GM12878 (cell line): ENCODE results near the gene JPT1. TPM values are rescaled to one million over a fixed set of nuclear protein-coding genes. Genes with fewer than 3 reads are reported as not detected.
A peak's percentile ranks its signal among the peaks of the same experiment; 100 is the strongest.

Source experiments
- CREM ChIP-seq: IDR thresholded peaks from 2 replicates; pipeline ENCODE4 v1.6.1; 2014; ENCODE audit warnings: antibody characterized with exemption, low read depth
- DPF2 ChIP-seq: fragments of 450-650 bp; IDR thresholded peaks from 2 replicates; pipeline ENCODE4 v1.6.1; 2017; ENCODE audit warnings: mild to moderate bottlenecking
- GATAD2B ChIP-seq: fragments of 450-650 bp; conservative IDR thresholded peaks from 2 replicates; pipeline ENCODE4 v1.6.1; 2017; ENCODE audit warnings: low read depth, mild to moderate bottlenecking, moderate library complexity
- IKZF2 ChIP-seq, 2 experiments: fragments of 450-650 bp; IDR thresholded peaks; 2 replicates each; pipeline ENCODE4 v1.6.1; 2017; ENCODE audit warnings: mild to moderate bottlenecking in 2 of 2, moderate library complexity in 2 of 2
- LARP7 ChIP-seq: fragments of 450-650 bp; IDR thresholded peaks from 2 replicates; pipeline ENCODE4 v1.6.1; 2017; ENCODE audit warnings: mild to moderate bottlenecking
- MTA2 ChIP-seq: fragments of 450-650 bp; IDR thresholded peaks from 2 replicates; pipeline ENCODE4 v1.6.1; 2016; ENCODE audit warnings: low read depth, mild to moderate bottlenecking, moderate library complexity
- MXI1 ChIP-seq: fragments of 150-350 bp; IDR thresholded peaks from 2 replicates; pipeline ENCODE4 v1.6.1; 2011; ENCODE audit warnings: low read depth, mild to moderate bottlenecking, inconsistent platforms, low read length, improper control_type of control experiment
- NR2F1 ChIP-seq: fragments of 450-650 bp; conservative IDR thresholded peaks from 2 replicates; pipeline ENCODE4 v1.6.1; 2017; ENCODE audit warnings: mild to moderate bottlenecking
- POLR2AphosphoS2 ChIP-seq: IDR thresholded peaks from 2 replicates; pipeline ENCODE4 v1.6.1; 2011; ENCODE audit warnings: low read depth, mild to moderate bottlenecking, low read length, improper control_type of control experiment, moderate library complexity
- POLR2AphosphoS5 ChIP-seq: IDR thresholded peaks from 2 replicates; pipeline ENCODE4 v1.6.1; 2011; ENCODE audit warnings: mild to moderate bottlenecking, low read length, inconsistent platforms
- RB1 ChIP-seq: fragments of 450-650 bp; formaldehyde crosslinking; IDR thresholded peaks from 2 replicates; pipeline ENCODE4 v1.6.1; 2017; ENCODE audit warnings: mild to moderate bottlenecking, borderline replicate concordance
- RUNX3 ChIP-seq: IDR thresholded peaks from 2 replicates; pipeline ENCODE4 v1.6.1; 2012; ENCODE audit warnings: low read length, inconsistent platforms
- SMARCA5 ChIP-seq: fragments of 450-650 bp; IDR thresholded peaks from 2 replicates; pipeline ENCODE4 v1.6.1; 2017; ENCODE audit warnings: mild to moderate bottlenecking
- SRF ChIP-seq, 2 experiments: IDR thresholded peaks; 2 replicates each; pipeline ENCODE4 v1.6.1; 2011; ENCODE audit warnings: low read depth in 2 of 2, low read length in 2 of 2, mild to moderate bottlenecking in 1 of 2, moderate library complexity in 1 of 2
- TCF12 ChIP-seq: IDR thresholded peaks from 2 replicates; pipeline ENCODE4 v1.6.1; 2011; ENCODE audit warnings: low read depth, mild to moderate bottlenecking, low read length
- TCF3 ChIP-seq: IDR thresholded peaks from 2 replicates; pipeline ENCODE4 v1.6.1; 2012; ENCODE audit warnings: low read depth, mild to moderate bottlenecking, low read length, borderline replicate concordance; ENCODE audit not compliant: insufficient read depth
- polyA plus RNA-seq, 11 experiments: library from polyadenylated mRNA; depleted of rRNA in 4 of 11; unstranded in 6 of 11; stranded (reverse) in 5 of 11; fragments of >200 nt; fragmentation: Nextera tagmentation in 4 of 11; fragmentation: Illumina TruSeq in 1 of 11; extraction: Ambion mirVana in 4 of 11; extraction: Trizol in 1 of 11; gene quantifications; 1 replicate in 1 of 11; 2 replicates in 10 of 11; pipeline versions ENCODE4 v1.2.1 to v1.2.3, GENCODE V29; 2011 to 2016; ENCODE audit warnings: inconsistent platforms in 2 of 11, missing spikeins in 2 of 11, low read depth in 1 of 11
- total RNA-seq, 4 experiments: library from RNA; depleted of rRNA in 3 of 4; stranded (reverse); fragments of >200 nt in 3 of 4; fragmentation: Illumina TruSeq in 1 of 4; extraction: Trizol in 1 of 4; gene quantifications; 2 replicates each; pipeline versions ENCODE4 v1.2.1 to v1.2.3, GENCODE V29; 2013 to 2021
- TF ChIP-seq, protein P1 (sequence below): fragments of 450-650 bp; IDR thresholded peaks from 2 replicates; pipeline ENCODE4 v1.6.1; 2017; ENCODE audit warnings: low read depth, mild to moderate bottlenecking, moderate library complexity
- TF ChIP-seq, protein P2 (sequence below): fragments of 450-650 bp; formaldehyde crosslinking; IDR thresholded peaks from 2 replicates; pipeline ENCODE4 v1.4.0; 2020; ENCODE audit warnings: mild to moderate bottlenecking, moderate library complexity
- TF ChIP-seq, protein P3 (sequence below): IDR thresholded peaks from 2 replicates; pipeline ENCODE4 v1.6.1; 2011; ENCODE audit warnings: low read depth, low read length, improper control_type of control experiment, borderline replicate concordance

The JPT1 gene
- total and polyA plus RNA-seq, 10 of the 15 experiments (the other 5 are each of a cell fraction or from before 2014, with no cell fraction given) = 79.7 to 651 (median 323) TPM

DNA sequence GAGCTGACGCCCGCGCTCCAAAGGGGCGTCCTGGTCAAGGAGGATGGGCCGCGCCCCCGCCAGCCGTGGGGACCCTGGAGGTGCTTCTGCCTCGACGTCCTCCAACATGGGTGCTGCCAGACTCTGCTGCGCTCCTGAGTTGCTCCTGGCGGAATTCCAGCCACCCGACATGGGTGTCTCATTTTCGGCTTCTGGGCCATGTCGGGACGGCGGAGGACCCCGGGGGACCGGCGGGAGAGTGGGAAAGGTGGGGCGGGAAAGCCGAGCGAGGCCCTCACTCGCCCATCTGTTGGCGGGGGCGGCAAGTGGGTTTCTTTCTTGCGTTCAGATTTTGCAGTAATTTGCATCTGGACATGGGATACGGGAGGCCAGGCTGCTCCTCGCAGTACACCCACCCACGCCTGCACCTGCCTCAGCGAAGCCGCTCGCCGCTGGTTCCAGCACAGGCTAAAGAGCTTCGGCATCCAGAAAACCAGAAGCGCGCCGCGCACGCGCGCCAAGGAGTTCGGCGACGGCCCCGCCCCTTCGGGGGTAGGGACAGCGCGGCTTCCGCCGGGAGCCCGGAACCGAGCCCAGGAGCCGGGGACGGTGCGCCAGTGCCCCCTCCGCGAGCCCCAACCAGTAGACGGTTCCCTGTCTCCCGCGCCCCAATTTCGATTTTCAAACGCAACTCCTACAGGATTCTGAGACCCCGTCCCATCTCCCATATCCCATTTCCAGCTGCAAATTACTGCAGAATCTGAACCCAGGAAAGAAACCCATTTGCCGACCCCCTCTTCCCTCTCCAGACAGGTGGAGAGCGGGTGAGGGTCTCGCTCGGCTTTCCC is 44.7 kb downstream of the JPT1 start, which contains the start of gene ARMC7 (continued):
- TF ChIP-seq, protein P1, sequence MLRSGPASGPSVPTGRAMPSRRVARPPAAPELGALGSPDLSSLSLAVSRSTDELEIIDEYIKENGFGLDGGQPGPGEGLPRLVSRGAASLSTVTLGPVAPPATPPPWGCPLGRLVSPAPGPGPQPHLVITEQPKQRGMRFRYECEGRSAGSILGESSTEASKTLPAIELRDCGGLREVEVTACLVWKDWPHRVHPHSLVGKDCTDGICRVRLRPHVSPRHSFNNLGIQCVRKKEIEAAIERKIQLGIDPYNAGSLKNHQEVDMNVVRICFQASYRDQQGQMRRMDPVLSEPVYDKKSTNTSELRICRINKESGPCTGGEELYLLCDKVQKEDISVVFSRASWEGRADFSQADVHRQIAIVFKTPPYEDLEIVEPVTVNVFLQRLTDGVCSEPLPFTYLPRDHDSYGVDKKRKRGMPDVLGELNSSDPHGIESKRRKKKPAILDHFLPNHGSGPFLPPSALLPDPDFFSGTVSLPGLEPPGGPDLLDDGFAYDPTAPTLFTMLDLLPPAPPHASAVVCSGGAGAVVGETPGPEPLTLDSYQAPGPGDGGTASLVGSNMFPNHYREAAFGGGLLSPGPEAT = 0 out of 2 replicates have a peak, but pooled peaks have one; percentile 44
- 0 out of 2 replicates have a peak, but pooled peaks have one; percentile 17 for TF ChIP-seq MTA2
- TF ChIP-seq LARP7 = peak; percentile 67; the same call in 1 of the 2 replicates
- TF ChIP-seq, protein P2, sequence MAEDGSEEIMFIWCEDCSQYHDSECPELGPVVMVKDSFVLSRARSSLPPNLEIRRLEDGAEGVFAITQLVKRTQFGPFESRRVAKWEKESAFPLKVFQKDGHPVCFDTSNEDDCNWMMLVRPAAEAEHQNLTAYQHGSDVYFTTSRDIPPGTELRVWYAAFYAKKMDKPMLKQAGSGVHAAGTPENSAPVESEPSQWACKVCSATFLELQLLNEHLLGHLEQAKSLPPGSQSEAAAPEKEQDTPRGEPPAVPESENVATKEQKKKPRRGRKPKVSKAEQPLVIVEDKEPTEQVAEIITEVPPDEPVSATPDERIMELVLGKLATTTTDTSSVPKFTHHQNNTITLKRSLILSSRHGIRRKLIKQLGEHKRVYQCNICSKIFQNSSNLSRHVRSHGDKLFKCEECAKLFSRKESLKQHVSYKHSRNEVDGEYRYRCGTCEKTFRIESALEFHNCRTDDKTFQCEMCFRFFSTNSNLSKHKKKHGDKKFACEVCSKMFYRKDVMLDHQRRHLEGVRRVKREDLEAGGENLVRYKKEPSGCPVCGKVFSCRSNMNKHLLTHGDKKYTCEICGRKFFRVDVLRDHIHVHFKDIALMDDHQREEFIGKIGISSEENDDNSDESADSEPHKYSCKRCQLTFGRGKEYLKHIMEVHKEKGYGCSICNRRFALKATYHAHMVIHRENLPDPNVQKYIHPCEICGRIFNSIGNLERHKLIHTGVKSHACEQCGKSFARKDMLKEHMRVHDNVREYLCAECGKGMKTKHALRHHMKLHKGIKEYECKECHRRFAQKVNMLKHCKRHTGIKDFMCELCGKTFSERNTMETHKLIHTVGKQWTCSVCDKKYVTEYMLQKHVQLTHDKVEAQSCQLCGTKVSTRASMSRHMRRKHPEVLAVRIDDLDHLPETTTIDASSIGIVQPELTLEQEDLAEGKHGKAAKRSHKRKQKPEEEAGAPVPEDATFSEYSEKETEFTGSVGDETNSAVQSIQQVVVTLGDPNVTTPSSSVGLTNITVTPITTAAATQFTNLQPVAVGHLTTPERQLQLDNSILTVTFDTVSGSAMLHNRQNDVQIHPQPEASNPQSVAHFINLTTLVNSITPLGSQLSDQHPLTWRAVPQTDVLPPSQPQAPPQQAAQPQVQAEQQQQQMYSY (CRISPR knock-in tag) = no peak
- TF ChIP-seq POLR2AphosphoS5 = peak; percentile 90
- TF ChIP-seq SRF (IDR thresholded peaks at IDR 0.05; ENCODE audit: low read depth in 2 of 2, low read length in 2 of 2) = 0 out of 4 replicates have a peak, but pooled peaks of 1 of the 2 experiments have one; percentile 3
- TF ChIP-seq POLR2AphosphoS2 = peak; percentile 43; the same call in 1 of the 2 replicates
- TF ChIP-seq, protein P3, sequence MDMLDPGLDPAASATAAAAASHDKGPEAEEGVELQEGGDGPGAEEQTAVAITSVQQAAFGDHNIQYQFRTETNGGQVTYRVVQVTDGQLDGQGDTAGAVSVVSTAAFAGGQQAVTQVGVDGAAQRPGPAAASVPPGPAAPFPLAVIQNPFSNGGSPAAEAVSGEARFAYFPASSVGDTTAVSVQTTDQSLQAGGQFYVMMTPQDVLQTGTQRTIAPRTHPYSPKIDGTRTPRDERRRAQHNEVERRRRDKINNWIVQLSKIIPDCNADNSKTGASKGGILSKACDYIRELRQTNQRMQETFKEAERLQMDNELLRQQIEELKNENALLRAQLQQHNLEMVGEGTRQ = no peak
- TF ChIP-seq IKZF2 (IDR thresholded peaks at IDR 0.05) = peak; percentile 52 to 59; a peak in 3 of 4 replicates
- TF ChIP-seq NR2F1 = peak; percentile 20; the same call in 1 of the 2 replicates
- TF ChIP-seq TCF3 = 0 out of 2 replicates have a peak, but pooled peaks have one; percentile 34
- TF ChIP-seq SMARCA5 = 0 out of 2 replicates have a peak, but pooled peaks have one; percentile 33
- peak; percentile 16; the same call in 1 of the 2 replicates for TF ChIP-seq RUNX3
- TF ChIP-seq TCF12 = peak; percentile 86
- TF ChIP-seq MXI1 = peak; percentile 28
- TF ChIP-seq GATAD2B = peak; percentile 31; the same call in 1 of the 2 replicates
- TF ChIP-seq RB1 = no peak
- peak; percentile 73; the same call in 1 of the 2 replicates for TF ChIP-seq DPF2
- no peak for TF ChIP-seq CREM
